M059J (cell line): ENCODE data around the gene PSTPIP1. TPM values are rescaled to one million over a fixed set of nuclear protein-coding genes. Genes with fewer than 3 reads are reported as not detected.
A peak's percentile ranks its signal among the peaks of the same experiment; 100 is the strongest.
"Not testable (repeated sequence)": the region's sequence is repeated elsewhere in the genome, so short reads cannot be mapped to it uniquely, and the experiment has no call there.

Source experiments
- DNase-seq: peaks from one replicate; pipeline ENCODE4 v3.0.0-alpha.2; 2012; ENCODE audit warnings: low read depth
- total RNA-seq: library from RNA; depleted of rRNA; stranded (reverse); fragments of >200 nt; shearing (Covaris generic); gene quantifications from 2 replicates; pipeline ENCODE4 v1.2.3, GENCODE V29; 2014; rRNA removed

The PSTPIP1 gene
- total RNA-seq = not detected in 2 replicates

DNA sequence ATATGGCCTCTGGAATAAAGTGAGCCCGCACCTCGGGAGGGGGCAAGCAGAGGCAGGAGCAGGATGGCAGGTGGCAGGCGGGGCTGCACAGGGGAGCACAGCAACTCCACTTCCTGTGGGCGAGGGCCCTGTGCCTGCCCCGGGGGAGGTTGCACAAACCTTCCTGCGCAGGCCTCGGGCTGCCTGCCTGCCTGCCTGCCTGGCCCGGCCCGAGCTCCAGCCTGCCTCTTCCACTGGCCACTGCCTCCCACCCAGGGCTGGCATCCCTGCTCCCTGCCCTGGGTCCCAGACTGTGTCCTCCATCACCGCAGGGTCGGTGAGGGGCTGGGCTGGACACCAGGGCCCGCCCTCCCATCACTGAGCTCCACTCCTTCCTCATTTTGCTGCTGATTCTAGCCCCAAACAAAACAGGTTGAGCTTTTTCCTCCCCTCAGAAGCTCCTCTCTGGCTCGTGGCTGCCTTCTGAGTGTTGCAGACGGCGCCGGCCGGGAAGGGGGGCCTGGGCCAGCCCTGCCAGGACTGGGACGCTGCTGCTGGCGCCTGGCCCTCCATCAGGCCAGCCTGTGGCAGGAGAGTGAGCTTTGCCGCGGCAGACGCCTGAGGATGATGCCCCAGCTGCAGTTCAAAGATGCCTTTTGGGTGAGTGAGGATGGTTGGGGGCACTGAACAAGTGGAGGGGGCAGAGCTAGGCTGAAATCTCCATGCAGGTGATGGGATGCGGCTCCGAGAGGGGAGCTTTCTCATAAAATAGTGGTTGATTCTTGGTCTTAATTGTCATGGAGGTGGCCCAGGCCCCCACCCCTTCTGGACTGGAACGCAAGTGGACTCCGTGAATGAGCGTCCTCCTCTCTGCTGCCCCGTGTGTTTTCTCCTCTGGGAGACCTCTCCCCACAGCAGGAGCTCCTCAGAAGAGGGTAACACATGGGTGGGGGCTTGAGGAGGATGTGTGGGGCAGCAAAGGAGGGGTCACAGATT, at the start of gene PSTPIP1:
PSTPIP1 (plus strand) TSS at position 156 of the 975 bp plus-strand sequence; CDS start at position 604, 448 bp downstream.
- no peak for DNase-seq

DNA sequence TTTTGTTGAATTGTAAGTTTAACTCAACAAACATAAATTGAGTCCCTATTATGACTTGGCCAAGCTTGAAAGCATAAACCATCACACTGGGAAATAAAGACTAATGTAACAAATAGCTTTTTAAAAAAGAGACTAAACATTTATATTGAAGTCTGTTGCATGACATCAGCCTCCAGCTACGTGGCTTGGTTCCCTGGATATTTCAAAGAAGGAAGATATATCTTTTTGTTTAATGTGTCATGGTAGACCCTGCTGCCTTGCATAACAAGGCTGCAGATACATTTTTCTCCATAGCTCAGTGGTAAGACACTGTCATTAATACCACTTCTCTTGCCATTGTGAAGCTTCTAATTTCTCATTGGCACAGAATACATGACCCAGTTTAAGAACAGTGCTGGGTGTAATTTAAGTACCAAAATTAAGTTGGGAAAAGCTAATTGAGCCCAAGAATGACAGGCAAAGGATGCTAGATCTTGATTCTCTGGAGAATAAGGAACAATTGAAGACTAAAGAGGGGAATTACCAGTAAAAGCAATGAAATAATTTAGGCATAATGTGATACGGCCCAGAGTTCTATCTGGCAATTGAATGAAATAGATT, 49.3 kb upstream of the PSTPIP1 start:
- no peak for DNase-seq

DNA sequence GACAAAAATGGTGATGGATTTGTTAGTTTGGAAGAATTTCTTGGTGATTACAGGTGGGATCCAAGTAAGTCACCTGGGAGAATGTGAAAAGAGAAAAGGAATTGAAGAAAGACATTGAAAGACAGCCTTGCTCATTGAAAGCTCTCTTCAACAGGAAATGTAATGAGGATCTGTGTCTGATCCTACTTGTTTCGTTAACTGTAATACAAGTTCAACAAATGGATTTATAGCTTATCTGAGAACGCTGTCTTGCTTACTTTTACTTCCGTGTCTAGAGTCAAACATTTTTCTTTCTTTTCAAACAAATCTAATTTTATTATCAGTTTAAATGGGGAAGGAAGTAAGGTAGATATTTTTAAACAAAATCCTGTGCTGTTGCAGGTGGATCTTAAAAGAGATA, 47.5 kb upstream of the PSTPIP1 start:
- no peak for DNase-seq

DNA sequence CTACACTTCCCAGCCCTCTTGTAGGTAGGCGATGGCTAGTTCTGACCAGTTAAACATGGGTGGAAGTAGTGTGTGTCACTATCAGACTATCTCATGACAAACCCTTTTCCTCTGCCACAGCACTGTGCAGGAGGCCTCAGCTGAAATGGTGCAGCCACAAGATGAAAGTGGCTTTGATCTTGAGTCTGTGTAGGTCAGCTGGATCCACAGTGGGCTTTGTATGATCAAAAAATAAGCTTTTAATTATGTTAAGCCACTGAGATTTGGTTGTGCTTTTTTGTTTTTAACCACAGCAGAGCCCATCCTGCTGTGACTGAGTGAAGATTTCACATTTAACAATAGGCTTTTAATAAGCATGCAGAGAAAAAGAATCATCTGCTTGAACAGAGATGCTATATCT, 43.7 kb upstream of the PSTPIP1 start:
- DNase-seq = no peak

DNA sequence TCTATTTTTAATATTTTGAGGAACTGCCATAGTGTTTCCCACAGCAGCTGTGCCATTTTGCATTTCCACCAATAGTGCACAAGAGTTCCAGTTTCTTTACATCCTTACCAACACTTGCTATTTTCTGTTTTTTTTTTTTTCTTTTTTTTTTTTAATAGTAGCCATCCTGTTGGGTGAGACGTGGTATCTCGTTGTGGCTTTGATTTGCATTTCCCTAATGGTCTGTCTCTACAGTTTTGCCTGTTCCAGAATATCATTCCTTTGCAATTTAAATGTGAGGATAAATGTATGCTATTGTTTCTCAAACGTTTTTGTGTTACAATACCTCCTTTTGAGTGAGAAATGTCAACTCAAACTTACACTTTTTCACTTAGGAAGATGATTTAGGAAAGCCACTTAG, 41.0 kb upstream of the PSTPIP1 start:
- no peak for DNase-seq

DNA sequence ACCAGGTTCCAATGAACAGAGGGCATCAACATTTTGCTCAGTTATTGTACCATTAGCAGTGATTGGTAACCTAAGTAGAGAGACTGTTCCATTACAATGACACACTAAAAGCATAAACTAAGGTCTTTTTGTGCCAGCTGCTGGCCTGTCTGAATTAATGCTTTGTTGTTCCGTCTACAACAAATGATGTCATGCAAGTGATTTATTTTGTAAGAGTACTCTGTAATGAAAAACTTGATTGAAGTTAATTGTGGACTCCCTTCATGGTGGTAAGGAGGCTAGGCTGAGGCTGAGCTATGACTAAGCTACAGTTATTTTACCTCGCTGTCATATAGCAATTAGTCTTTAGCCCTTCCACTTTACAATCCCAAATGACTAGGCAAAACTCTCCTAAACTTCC, 40.2 kb upstream of the PSTPIP1 start:
- peak; percentile 25 for DNase-seq

DNA sequence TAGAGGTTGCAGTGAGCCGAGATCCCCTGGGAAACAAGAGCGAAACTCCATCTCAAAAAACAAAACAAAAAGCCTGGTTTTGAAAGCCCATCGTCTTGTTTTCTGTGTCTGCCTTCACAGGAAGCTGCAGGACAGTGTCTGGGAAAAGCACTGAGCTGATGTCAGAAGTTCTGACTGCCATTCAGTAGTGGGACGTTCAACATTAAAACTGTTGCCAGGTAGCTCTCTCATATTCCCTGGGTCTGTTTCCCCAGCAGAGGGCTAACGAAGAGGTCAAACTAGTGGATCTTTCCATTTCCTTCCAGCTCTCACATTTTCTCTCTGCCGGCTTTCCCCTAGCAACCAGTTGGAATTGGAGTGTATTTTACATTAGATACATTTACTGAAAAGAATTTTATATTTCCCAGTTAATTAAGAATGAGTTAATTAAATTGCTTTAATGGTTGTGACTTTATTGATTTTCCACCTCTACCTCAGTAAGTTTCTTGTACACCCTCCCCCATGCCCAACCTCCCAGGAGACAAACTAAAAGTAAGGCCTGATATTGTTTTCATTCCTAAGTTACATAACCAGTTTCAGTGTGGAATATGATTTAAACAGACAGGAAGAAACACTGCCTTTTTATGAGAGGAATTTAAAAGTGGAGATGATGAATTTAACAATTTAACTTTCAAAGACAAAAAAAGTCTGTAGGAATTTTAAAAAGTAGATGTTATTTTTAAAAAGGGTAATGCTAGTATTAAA, 33.5 kb upstream of the PSTPIP1 start:
- DNase-seq = no peak

DNA sequence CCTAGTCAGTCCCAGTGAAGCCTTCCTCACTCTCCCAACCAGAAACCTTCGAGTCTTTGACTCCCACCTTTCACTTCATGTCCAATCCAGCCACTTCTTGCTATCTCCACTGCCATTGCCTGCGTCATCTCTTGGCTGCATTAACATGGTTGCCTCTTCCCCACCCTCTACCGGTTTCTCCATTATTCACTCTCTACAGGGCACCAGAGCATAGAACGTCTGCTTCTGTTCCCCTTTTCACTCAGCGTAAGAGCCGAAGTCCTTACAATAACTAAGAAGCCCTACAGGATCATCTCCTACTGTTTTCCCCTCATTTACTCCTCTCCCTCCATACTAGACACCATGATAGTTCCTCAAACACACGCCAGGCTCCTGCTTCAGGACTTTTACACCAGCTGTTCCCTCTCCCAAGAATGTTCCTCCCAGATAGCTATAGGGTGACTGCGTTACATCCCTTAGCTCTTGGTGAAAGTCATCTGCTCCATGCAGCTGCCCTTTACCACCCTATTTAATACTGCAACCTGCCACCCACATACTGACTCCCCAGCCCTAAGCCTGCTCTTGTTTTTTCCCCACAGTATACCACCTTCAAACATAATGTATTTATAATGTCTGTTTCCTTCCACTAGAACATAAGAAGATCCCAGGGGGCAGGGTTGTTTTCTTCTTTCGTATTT, 32.5 kb upstream of the PSTPIP1 start:
- DNase-seq = no peak

DNA sequence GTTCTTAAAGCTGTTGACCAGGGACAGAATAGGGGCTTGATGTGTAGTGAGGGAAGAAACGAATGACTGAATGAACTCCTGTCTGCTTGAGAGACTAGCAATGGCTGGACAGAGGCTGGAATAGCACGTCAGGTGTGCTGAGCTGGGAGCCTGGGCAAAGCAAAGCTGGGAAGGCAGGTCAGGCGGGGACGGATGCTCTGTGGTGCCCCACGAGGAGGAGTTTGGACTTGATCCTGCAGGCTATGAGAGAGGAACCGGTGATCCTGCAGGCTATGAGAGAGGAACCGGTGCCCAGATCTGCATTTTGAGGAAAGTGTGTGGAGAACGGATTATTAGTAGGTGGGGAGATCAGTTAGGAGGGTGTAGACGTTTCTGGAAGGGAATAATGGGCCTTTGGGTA, 31.3 kb upstream of the PSTPIP1 start:
- DNase-seq = peak; percentile 37

DNA sequence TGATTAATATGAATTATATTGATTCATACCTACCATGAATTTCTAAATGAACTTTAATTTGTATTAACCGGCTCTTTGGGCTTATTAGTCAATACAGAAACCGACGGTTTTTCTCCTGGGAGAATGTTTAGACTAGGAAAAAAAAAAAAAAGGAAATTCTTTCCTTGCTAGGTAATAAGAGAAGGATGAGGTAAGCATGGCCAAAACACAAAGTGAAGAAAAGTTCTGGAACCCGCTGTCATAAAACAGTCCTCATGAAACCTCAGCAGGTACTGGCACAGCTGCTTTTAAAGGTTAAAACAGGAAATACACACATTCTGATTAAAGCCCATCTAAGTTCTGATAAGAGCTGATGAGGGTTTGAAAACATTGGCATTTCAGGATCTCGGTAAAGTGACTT, 30.8 kb upstream of the PSTPIP1 start:
- DNase-seq = peak; percentile 31

DNA sequence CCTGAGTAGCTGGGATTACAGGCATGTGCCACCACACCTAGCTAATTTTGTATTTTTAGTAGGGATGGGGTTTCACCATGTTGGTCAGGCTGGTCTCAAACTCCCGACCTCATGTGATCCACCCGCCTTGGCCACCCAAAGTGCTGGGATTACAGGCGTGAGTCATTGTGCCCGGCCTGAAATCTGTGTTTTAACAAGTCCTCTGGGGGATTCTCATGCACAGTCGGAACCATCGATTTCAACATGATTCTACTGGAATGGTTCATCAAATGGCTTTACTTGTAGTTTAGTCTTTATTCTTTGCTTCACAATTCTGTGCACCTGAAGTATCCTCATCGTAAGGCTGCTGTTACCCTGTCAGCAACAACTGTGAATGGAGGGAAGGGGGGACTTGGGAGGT, 28.9 kb upstream of the PSTPIP1 start:
- not testable (repeated sequence) for DNase-seq

DNA sequence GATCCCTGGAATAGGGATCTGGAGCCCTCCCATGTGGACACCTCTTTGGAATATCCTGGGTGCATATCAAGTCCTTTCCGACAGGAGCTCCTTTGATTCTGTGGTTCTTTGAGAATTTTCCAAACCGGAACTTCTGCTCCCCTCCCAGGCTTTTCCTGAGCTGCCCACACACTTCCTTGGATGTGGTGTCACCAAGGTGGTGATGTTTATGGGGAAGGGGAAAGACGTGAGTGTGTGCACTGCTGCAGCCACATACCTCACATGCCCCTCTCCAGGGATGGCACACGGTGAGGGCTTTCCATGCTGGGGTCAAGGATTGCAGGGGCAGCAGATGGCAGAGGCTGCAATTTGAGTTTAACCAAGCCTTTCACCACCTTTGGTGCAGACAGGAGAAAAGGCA, 27.9 kb upstream of the PSTPIP1 start:
- no peak for DNase-seq

DNA sequence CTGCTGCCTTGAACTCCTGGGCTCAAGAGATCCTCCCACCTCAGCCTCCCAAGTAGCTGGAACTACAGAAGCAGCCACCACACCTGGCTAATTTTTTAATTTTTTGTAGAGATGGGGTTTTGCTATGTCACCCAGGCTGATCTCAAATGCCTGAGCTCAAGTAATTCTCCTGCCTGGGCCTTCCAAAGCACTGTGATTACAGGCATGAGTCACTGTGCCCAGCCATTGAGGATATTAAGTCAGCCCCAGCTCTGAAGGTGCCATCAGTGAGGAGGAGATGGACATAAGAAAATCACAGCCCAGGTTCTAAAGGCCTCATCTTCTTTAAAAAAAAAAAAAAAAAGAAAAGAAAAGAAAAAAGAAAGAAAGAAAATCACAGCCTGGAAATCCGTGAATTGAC, 26.6 kb upstream of the PSTPIP1 start:
- peak; percentile 29 for DNase-seq

DNA sequence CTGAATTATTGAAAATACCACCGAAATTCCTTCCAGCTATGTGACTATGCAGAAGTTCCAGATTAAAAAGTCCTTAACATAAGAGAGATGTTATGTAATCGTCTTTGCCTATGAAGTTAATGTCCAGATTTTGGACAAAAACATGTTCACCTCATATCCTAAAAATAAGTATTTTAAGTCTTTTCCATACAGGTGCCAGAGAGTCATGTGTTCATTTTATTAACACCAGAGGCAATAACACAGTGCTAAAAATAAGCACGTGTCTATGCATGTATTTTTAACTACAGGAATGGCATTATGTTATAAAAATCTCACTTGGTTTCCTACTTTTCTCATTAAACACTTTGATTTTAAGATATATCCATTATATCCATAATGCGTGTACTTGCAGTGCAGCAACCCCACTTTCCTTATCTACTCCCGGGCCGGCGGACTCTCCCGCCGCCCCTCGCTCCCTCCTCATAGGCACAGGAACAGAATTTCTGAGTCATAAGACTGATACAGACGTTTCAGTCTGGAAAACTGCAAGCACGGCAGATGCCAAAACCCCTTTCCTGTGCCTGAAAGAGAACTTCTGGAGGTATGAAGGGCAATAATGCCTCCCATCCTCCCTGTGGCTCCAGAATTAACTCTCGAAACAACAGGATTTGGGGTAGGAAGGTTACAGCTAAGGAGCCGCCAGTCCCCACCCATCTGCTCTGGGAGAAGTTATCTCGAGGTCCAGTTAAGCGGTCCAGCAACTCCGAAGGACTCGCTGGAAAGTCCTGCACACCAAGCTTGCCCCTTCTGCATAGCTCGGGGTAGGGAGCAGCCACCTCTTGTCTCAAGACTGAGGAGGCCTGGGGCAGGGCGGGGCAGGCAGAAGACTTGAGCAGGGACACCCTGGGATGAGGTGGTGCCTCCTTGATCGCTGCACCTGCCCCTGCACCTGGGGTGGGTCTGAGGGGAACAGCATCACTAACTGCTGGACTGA, 22.3 kb upstream of the PSTPIP1 start:
- DNase-seq = no peak

DNA sequence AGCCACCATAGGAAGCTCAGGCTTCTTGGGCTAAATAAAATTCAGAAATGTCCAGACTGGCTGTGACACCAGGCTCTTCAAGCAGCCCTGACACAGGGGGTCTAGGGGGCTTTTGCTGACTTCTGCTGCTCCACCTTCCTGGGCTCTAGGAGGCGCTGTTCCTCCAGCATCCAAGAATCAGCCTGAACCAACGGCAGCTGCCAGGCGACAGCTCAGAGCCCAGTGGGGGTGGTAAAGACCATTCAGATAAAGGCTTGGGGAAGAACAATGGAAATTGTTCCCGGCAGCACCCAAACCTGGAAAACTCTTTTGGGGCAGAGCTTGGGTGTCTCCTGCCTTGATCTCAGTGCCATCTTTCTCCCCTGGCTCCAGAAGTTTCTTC, 21.6 kb upstream of the PSTPIP1 start:
- DNase-seq = peak; percentile 29

DNA sequence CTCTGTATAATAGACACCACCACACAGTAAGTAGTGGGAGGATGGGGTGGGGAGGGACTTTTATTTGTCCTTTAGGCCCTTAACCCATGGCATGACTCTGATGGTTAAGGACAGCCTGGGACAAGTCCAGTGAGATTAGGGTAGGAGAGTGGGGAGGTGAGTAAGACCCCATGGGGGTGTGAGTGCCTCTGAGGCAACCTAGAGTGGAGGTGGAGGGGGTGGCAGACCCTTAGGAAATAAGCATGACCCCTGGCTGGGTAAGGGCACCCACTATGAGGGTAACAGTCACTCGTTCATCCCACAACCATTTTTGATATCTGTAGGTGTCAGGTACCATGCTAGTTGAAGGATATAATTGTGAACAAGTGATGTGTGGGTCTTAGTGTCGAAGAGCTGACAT, 21.0 kb upstream of the PSTPIP1 start:
- DNase-seq = no peak

DNA sequence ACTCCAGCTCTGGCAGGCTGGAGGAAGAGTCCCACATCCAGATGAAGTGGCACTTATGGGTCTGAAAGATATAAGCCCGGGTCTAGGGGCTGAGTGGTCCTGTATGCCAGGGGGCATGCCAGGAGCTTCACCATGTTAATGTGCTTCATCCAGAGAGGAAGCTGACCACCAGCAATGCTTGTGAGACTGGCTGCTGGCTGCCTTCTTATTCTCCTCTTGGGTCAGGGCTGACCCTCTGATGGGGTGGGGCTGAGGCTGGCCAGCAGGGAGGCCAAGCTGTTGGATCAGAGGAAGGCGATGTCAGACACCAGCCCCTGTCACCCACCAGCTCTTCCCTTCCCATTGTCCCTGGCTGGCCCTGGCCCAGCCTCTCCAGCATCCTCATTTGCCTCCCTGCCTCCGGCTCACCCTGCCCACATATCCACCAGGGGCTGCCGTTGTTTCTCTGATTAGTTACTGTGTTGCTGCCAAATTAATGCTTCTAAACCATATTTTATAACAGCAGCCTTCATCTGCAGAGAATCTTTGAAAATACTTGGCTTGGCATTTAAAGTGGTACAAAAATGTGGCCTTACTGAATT, 20.4 kb upstream of the PSTPIP1 start:
- DNase-seq = no peak

DNA sequence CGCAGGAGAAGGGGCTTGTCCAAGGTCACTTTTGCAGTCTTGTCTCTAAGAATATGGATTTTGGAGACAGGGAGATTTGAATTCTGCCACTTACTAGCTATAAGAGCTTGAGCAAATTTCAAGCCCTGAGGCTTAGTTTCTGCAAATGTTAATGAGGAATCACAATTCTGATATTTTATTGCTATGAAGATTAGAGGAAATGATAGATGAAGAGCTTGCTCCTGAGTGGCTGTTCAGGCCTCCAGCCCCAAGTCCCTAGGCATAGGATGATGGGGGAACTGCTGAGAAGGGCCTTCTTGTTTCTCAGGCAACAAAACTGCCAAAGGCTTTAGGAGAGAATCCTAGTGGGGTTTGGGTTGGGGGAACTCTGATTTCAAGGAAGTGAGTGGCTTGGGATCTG, 18.8 kb upstream of the PSTPIP1 start:
- no peak for DNase-seq

DNA sequence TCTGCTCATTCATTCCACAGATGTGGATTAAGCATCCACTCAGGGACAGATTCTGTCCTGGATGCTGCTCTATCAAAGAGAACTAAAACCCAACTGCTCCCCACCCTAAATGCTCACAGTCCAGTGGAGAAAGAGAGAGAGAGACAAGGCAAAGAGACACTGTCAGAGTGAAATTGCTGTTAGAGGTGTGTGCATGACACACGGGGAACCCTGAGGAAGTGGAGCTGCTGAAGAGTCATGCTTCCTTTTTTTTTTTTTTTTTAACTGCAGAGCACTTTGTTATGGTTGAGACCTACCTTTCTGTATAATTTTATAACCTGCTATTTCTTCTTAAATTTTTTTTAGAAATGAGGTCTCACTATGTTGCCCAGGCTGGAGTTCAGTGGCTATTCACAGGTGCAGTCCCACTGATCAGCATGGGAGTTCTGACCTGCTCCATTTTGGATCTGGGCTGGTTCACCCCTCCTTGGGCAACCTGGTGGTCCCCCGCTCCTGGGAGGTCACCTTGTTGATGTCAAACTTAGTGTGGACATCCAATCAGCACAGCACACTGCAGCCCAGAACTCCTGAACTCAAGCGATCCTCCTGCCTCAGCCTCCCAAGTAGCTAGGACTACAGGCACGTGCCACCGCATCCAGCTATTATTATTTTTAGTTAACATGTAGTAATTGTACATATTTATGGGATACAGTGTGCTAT, 18.2 kb upstream of the PSTPIP1 start:
- no peak for DNase-seq
